Stimulated activated CD4-positive, alpha-beta T cell treated with anti-CD3 and anti-CD28 coated beads, Interleukin-1b, Interleukin-23, amount 100 ng/mL, for 1 hour (primary cell): ENCODE results near the gene TGIF2.
"Not testable (repeated sequence)": the region's sequence is repeated elsewhere in the genome, so short reads cannot be mapped to it uniquely, and the experiment has no call there.

Source experiments
- DNase-seq, 2 donors: peaks; one replicate each; pipeline ENCODE4 v3.0.0-alpha.2; 2020; ENCODE audit warnings: low read depth in 2 of 2

The TGIF2 gene

GRCh38 chr20:36614781-36615557 is 41.6 kb downstream of the TGIF2 start:
- no peak for DNase-seq

GRCh38 chr20:36620917-36621316 is 47.5 kb downstream of the TGIF2 start:
- no peak for DNase-seq

- DNase-seq: no peak
Measured at GRCh38 chr20:36623444-36623843, 50.0 kb downstream of the TGIF2 start.

GRCh38 chr20:36624068-36624943 is 50.9 kb downstream of the TGIF2 start:
- no peak for DNase-seq

- DNase-seq: no peak
Measured at GRCh38 chr20:36624944-36625324, 51.5 kb downstream of the TGIF2 start.

- no peak for DNase-seq
Measured at GRCh38 chr20:36628076-36628475, 54.7 kb downstream of the TGIF2 start.

- DNase-seq: no peak
Measured at GRCh38 chr20:36629719-36630681, 56.6 kb downstream of the TGIF2 start.

GRCh38 chr20:36631646-36632045 is 58.2 kb downstream of the TGIF2 start:
- no peak for DNase-seq

- DNase-seq: no peak
Measured at GRCh38 chr20:36632147-36632486, 58.7 kb downstream of the TGIF2 start.

GRCh38 chr20:36632487-36633284 is 59.3 kb downstream of the TGIF2 start:
- no peak for DNase-seq

GRCh38 chr20:36633285-36633772 is 59.9 kb downstream of the TGIF2 start:
- DNase-seq: no peak

- no peak for DNase-seq
Measured at GRCh38 chr20:36634342-36634741, 60.9 kb downstream of the TGIF2 start.

GRCh38 chr20:36638876-36639400 is 65.5 kb downstream of the TGIF2 start:
- DNase-seq: not testable (repeated sequence)

- no peak for DNase-seq
Measured at GRCh38 chr20:36641506-36641843, 68.1 kb downstream of the TGIF2 start.

GRCh38 chr20:36642136-36642535 is 68.7 kb downstream of the TGIF2 start:
- DNase-seq: no peak
